DND-41 (cell line): ENCODE data around the gene C19orf67.

Source experiments
- EZH2 ChIP-seq: IDR thresholded peaks from 3 replicates; pipeline ENCODE4 v1.6.1; 2012; ENCODE audit warnings: borderline replicate concordance, low read depth, mild to moderate bottlenecking, moderate library complexity, low read length, inconsistent platforms; ENCODE audit not compliant: severe bottlenecking
- TF ChIP-seq, protein P1 (sequence below): IDR thresholded peaks from 2 replicates; pipeline ENCODE4 v1.5.1; 2012; ENCODE audit warnings: borderline replicate concordance, low read length, moderate library complexity, mild to moderate bottlenecking; ENCODE audit not compliant: poor library complexity, severe bottlenecking; ENCODE audit errors: extremely low read depth

GRCh38 chr19:14058182-14059092 lies 27.1 kb downstream of the C19orf67 start:
- TF ChIP-seq, protein P1, sequence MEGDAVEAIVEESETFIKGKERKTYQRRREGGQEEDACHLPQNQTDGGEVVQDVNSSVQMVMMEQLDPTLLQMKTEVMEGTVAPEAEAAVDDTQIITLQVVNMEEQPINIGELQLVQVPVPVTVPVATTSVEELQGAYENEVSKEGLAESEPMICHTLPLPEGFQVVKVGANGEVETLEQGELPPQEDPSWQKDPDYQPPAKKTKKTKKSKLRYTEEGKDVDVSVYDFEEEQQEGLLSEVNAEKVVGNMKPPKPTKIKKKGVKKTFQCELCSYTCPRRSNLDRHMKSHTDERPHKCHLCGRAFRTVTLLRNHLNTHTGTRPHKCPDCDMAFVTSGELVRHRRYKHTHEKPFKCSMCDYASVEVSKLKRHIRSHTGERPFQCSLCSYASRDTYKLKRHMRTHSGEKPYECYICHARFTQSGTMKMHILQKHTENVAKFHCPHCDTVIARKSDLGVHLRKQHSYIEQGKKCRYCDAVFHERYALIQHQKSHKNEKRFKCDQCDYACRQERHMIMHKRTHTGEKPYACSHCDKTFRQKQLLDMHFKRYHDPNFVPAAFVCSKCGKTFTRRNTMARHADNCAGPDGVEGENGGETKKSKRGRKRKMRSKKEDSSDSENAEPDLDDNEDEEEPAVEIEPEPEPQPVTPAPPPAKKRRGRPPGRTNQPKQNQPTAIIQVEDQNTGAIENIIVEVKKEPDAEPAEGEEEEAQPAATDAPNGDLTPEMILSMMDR: no peak
- no peak for TF ChIP-seq EZH2
